HL-60 (cell line): ENCODE measurements around the gene GREB1.

Experiments used
- CTCF ChIP-seq: IDR thresholded peaks from one replicate; pipeline ENCODE4 v1.5.1; 2011; ENCODE audit warnings: low read length, control low read depth, inconsistent platforms; ENCODE audit not compliant: insufficient read depth
- GABPA ChIP-seq: IDR thresholded peaks from 2 replicates; pipeline ENCODE4 v1.6.1; 2012; ENCODE audit warnings: low read depth
- POLR2AphosphoS5 ChIP-seq: IDR thresholded peaks from 2 replicates; pipeline ENCODE4 v1.6.1; 2012; ENCODE audit warnings: low read depth
- SPI1 ChIP-seq: IDR thresholded peaks from 2 replicates; pipeline ENCODE4 v1.6.1; 2012; ENCODE audit warnings: low read depth, mild to moderate bottlenecking, borderline replicate concordance

- no peak for TF ChIP-seq POLR2AphosphoS5
- no peak for TF ChIP-seq CTCF
- no peak for TF ChIP-seq SPI1
- TF ChIP-seq GABPA: no peak
Measured at GRCh38 chr2:11509657-11510360, 24.0 kb upstream of the GREB1 start.
